ENCODE data around the gene HIVEP3.
A peak's percentile ranks its signal among the peaks of the same experiment; 100 is the strongest.

The HIVEP3 gene

GRCh38 chr1:41740630-41741239, 178.0 kb downstream of the HIVEP3 start:
- no peak overlapping the region for H3K4me3 ChIP-seq (replicated peaks; ENCODE audit: insufficient read depth, low read length)
- DNase-seq (ENCODE audit: low read depth in 1 of 2, low spot score in 1 of 2) = peak; percentile 66 to 78
- TF ChIP-seq, protein P1, sequence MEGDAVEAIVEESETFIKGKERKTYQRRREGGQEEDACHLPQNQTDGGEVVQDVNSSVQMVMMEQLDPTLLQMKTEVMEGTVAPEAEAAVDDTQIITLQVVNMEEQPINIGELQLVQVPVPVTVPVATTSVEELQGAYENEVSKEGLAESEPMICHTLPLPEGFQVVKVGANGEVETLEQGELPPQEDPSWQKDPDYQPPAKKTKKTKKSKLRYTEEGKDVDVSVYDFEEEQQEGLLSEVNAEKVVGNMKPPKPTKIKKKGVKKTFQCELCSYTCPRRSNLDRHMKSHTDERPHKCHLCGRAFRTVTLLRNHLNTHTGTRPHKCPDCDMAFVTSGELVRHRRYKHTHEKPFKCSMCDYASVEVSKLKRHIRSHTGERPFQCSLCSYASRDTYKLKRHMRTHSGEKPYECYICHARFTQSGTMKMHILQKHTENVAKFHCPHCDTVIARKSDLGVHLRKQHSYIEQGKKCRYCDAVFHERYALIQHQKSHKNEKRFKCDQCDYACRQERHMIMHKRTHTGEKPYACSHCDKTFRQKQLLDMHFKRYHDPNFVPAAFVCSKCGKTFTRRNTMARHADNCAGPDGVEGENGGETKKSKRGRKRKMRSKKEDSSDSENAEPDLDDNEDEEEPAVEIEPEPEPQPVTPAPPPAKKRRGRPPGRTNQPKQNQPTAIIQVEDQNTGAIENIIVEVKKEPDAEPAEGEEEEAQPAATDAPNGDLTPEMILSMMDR (IDR thresholded peaks at IDR 0.05; ENCODE audit: insufficient read depth, low read length) = no peak
- TF ChIP-seq SPI1 (IDR thresholded peaks at IDR 0.05; ENCODE audit: borderline replicate concordance, low read depth) = peak; percentile 90
- TF ChIP-seq POLR2AphosphoS5 (IDR thresholded peaks at IDR 0.05; ENCODE audit: low read depth) = no peak; the same call in 1 of the 2 replicates
- no peak for TF ChIP-seq GABPA (IDR thresholded peaks at IDR 0.05; ENCODE audit: low read depth)
- TF ChIP-seq, protein P2, sequence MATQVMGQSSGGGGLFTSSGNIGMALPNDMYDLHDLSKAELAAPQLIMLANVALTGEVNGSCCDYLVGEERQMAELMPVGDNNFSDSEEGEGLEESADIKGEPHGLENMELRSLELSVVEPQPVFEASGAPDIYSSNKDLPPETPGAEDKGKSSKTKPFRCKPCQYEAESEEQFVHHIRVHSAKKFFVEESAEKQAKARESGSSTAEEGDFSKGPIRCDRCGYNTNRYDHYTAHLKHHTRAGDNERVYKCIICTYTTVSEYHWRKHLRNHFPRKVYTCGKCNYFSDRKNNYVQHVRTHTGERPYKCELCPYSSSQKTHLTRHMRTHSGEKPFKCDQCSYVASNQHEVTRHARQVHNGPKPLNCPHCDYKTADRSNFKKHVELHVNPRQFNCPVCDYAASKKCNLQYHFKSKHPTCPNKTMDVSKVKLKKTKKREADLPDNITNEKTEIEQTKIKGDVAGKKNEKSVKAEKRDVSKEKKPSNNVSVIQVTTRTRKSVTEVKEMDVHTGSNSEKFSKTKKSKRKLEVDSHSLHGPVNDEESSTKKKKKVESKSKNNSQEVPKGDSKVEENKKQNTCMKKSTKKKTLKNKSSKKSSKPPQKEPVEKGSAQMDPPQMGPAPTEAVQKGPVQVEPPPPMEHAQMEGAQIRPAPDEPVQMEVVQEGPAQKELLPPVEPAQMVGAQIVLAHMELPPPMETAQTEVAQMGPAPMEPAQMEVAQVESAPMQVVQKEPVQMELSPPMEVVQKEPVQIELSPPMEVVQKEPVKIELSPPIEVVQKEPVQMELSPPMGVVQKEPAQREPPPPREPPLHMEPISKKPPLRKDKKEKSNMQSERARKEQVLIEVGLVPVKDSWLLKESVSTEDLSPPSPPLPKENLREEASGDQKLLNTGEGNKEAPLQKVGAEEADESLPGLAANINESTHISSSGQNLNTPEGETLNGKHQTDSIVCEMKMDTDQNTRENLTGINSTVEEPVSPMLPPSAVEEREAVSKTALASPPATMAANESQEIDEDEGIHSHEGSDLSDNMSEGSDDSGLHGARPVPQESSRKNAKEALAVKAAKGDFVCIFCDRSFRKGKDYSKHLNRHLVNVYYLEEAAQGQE (IDR thresholded peaks at IDR 0.05; ENCODE audit: insufficient replicate concordance, low read depth) = no peak
- H3K27ac ChIP-seq (replicated peaks) = peak overlapping the region; percentile 87
- H3K27me3 ChIP-seq (ENCODE audit: insufficient read depth, poor library complexity, severe bottlenecking) = no peaks in the 10 kb centered on the region

DNA sequence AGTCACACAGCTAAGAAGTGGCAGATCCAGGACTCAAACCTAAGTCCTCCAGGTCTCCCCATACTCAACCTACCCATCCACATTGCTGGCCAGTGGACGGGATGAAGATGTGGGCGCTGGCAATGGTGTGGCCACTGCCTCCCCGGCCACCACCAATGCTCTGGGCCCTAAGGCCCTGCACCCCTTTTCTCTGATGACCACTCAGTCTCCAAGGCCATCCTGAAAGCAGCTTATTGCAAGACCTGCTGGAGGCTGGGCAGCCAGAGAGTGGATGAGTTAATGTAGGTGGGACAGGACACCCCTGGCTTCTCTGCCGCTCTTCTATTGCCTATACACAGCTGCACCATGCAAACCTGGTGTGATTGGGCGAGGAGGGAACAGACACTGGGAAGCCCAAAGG, 178.7 kb downstream of the HIVEP3 start:
- H3K27ac ChIP-seq (replicated peaks) = peak overlapping the region; percentile 87
- no peak for DNase-seq (ENCODE audit: low read depth in 1 of 2, low spot score in 1 of 2)
- H3K27me3 ChIP-seq (ENCODE audit: insufficient read depth, poor library complexity, severe bottlenecking) = no peaks in the 10 kb centered on the region
- H3K4me3 ChIP-seq (replicated peaks; ENCODE audit: insufficient read depth, low read length) = no peak overlapping the region
- no peak for TF ChIP-seq SPI1 (IDR thresholded peaks at IDR 0.05; ENCODE audit: borderline replicate concordance, low read depth)
- TF ChIP-seq, protein P2 (IDR thresholded peaks at IDR 0.05; ENCODE audit: insufficient replicate concordance, low read depth) = no peak
- TF ChIP-seq GABPA (IDR thresholded peaks at IDR 0.05; ENCODE audit: low read depth) = no peak
- TF ChIP-seq, protein P1 (IDR thresholded peaks at IDR 0.05; ENCODE audit: insufficient read depth, low read length) = no peak
- TF ChIP-seq POLR2AphosphoS5 (IDR thresholded peaks at IDR 0.05; ENCODE audit: low read depth) = no peak

DNA sequence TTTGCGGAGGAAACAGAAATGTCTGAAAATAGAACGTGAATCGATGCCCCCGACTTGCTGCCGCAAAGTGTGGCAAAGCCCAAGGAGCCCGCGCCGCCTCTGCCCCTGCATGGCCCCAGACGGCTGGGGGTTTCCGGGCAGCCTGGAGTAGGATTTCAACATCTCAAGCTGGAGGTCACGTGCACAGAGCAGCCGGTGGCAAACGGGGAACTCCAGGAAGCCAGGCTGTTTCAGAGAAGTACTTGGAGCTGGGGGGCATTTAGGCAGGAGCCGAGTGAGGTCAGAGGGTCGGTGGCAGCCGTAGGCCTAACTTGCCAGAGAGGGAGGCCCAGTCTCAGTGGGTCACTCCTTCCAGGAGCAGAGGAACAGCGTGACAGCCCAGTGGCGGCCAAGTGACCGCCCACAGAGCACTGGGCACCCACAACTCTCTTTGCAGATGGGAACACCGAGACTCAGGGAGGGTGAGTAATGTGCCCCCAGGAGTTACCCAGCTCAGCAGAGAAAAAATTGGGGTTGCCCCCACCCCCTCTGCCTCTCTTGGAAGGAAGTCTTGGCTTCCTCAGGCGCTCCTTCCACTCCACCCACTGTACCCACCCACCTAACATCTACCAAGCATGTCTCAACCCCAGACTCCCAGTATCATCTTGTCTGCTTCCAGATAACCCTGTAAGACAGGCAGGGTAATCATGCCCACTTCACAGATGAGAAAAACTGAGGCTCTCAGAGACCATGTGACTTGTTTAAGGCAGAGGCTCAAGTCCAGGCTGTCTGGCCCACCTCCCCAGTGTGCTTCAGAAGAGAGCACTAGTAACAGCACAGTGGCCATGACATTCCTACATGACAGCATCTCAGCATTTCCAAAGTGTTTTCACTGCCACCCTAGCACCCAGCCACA, 179.4 kb downstream of the HIVEP3 start:
- TF ChIP-seq SPI1 (IDR thresholded peaks at IDR 0.05; ENCODE audit: borderline replicate concordance, low read depth) (peak; percentile 54; the same call in 1 of the 2 replicates), GABPA (IDR thresholded peaks at IDR 0.05; ENCODE audit: low read depth) (peak; percentile 45), POLR2AphosphoS5 (IDR thresholded peaks at IDR 0.05; ENCODE audit: low read depth) (peak; percentile 96)
- TF ChIP-seq, protein P2 (IDR thresholded peaks at IDR 0.05; ENCODE audit: insufficient replicate concordance, low read depth) = peak; percentile 69
- TF ChIP-seq, protein P1 (IDR thresholded peaks at IDR 0.05; ENCODE audit: insufficient read depth, low read length) = no peak
- DNase-seq (ENCODE audit: low read depth in 1 of 2, low spot score in 1 of 2) = peak; percentile 97 to 98
- Histone ChIP-seq H3K4me3 (replicated peaks; ENCODE audit: insufficient read depth, low read length) (peak overlapping the region; percentile 31), H3K27ac (replicated peaks) (peak overlapping the region; percentile 87), H3K27me3 (ENCODE audit: insufficient read depth, poor library complexity, severe bottlenecking) (no peaks in the 10 kb centered on the region)
